SK-N-SH (cell line): Measurements from ENCODE around the gene RRAD. TPM values are rescaled to one million over a fixed set of nuclear protein-coding genes. Genes with fewer than 3 reads are reported as not detected.

Source experiments
- CTCF ChIA-PET: fragments of 300-600, 350-600 bp; formaldehyde crosslinking; extraction: SDS; loops from one replicate; lab custom pipeline; 2021; lab: Yijun Ruan, JAX
- POLR2A ChIA-PET: fragments of 350-600 bp; sonication (Branson Sonifier 250); formaldehyde crosslinking; extraction: SDS; loops from one replicate; lab custom pipeline; 2020; ENCODE audit warnings: antibody characterized with exemption, inconsistent platforms; lab: Yijun Ruan, JAX
- DNase-seq: peaks from one replicate; pipeline ENCODE4 v3.0.0; 2012
- H2AFZ ChIP-seq: fragments of 200-600 bp; sonication (generic); 2 replicates; pipeline ENCODE4 v1.8.1; 2016; ENCODE audit warnings: antibody characterized with exemption, mild to moderate bottlenecking, low read depth
- H3F3A ChIP-seq: fragments of 200-600 bp; sonication (generic); replicated peaks from 2 replicates; pipeline ENCODE3; 2016; ENCODE audit warnings: antibody characterized with exemption, mild to moderate bottlenecking; ENCODE audit not compliant: insufficient read depth
- H3K27ac ChIP-seq, 2 experiments: fragments of 200-500 bp in 1 of 2; fragments of 200-600 bp in 1 of 2; sonication (Bioruptor generic) in 1 of 2; sonication (generic), shearing (Covaris generic) in 1 of 2; 2 replicates each; pipeline versions ENCODE4 v1.5.1 to v1.6.1; 2014 to 2016; ENCODE audit warnings: low read depth in 2 of 2, inconsistent platforms in 1 of 2, low read length in 1 of 2, mild to moderate bottlenecking in 1 of 2, mixed read lengths in 1 of 2
- H3K27me3 ChIP-seq: fragments of 200-600 bp; sonication (generic), shearing (Covaris generic); 2 replicates; pipeline ENCODE4 v1.6.1; 2016; ENCODE audit warnings: mixed run types; ENCODE audit not compliant: insufficient read depth
- H3K36me3 ChIP-seq, 2 experiments: fragments of 200-500 bp in 1 of 2; fragments of 200-600 bp in 1 of 2; sonication (Bioruptor generic) in 1 of 2; sonication (generic) in 1 of 2; replicated peaks in 1 of 2; 2 replicates each; pipeline versions ENCODE3 to v1.5.1; 2014 to 2016; ENCODE audit warnings: low read length in 1 of 2, mild to moderate bottlenecking in 1 of 2; ENCODE audit not compliant: insufficient read depth in 2 of 2, control insufficient read depth in 1 of 2
- H3K4me1 ChIP-seq, 2 experiments: fragments of 200-500 bp in 1 of 2; fragments of 200-600 bp in 1 of 2; sonication (Bioruptor generic) in 1 of 2; sonication (generic), shearing (Covaris generic) in 1 of 2; 2 replicates each; pipeline versions ENCODE4 v1.5.1 to v1.6.1; 2014 to 2016; ENCODE audit warnings: low read depth in 1 of 2, low read length in 1 of 2, mixed run types in 1 of 2; ENCODE audit not compliant: insufficient read depth in 2 of 2, control insufficient read depth in 1 of 2
- H3K4me2 ChIP-seq: fragments of 200-600 bp; sonication (generic), shearing (Covaris generic); 2 replicates; pipeline ENCODE4 v1.6.1; 2017; ENCODE audit warnings: mixed run types
- H3K4me3 ChIP-seq, 2 experiments: fragments of 200-500 bp in 1 of 2; fragments of 200-600 bp in 1 of 2; sonication (Bioruptor generic) in 1 of 2; sonication (generic), shearing (Covaris generic) in 1 of 2; 2 replicates each; pipeline versions ENCODE4 v1.5.1 to v1.8.1; 2014 to 2016; ENCODE audit warnings: low read depth in 2 of 2, inconsistent platforms in 1 of 2, low read length in 1 of 2, mild to moderate bottlenecking in 1 of 2, mixed read lengths in 1 of 2, moderate library complexity in 1 of 2
- H3K79me2 ChIP-seq: fragments of 200-600 bp; sonication (generic); 2 replicates; pipeline ENCODE4 v1.8.1; 2017; ENCODE audit warnings: mild to moderate bottlenecking; ENCODE audit not compliant: insufficient read depth
- H3K9ac ChIP-seq: fragments of 200-600 bp; sonication (generic); 2 replicates; pipeline ENCODE4 v1.6.1; 2017; ENCODE audit warnings: mixed run types
- H3K9me2 ChIP-seq: fragments of 200-600 bp; sonication (generic); 2 replicates; pipeline ENCODE4 v1.6.1; 2017; ENCODE audit warnings: mixed run types
- H3K9me3 ChIP-seq: fragments of 200-600 bp; sonication (generic); 2 replicates; pipeline ENCODE4 v1.6.1; 2017; ENCODE audit warnings: mixed run types, mild to moderate bottlenecking, moderate library complexity
- H4K20me1 ChIP-seq: fragments of 200-600 bp; sonication (generic); 2 replicates; pipeline ENCODE4 v1.6.1; 2017; ENCODE audit warnings: mild to moderate bottlenecking, mixed run types; ENCODE audit not compliant: insufficient read depth
- CHD2 ChIP-seq: fragments of 150-350 bp; IDR thresholded peaks from 2 replicates; pipeline ENCODE4 v1.6.1; 2018; ENCODE audit warnings: low read length; ENCODE audit not compliant: partially characterized antibody
- ELF1 ChIP-seq: IDR thresholded peaks from 2 replicates; pipeline ENCODE4 v1.4.0; 2012
- EP300 ChIP-seq, 2 experiments: IDR thresholded peaks; 2 replicates each; pipeline versions ENCODE4 v1.4.0 to v1.6.1; 2012; ENCODE audit warnings: borderline replicate concordance in 1 of 2, low read depth in 1 of 2, low read length in 1 of 2
- EZH2phosphoT487 ChIP-seq: fragments of 200-600 bp; sonication (generic); IDR thresholded peaks from 2 replicates; pipeline ENCODE4 v1.6.1; 2017; ENCODE audit warnings: low read depth, mixed run types, mild to moderate bottlenecking, antibody characterized with exemption, moderate library complexity, borderline replicate concordance
- FOXJ3 ChIP-seq: sonication (generic); formaldehyde crosslinking; IDR thresholded peaks from 2 replicates; pipeline ENCODE4 v1.5.1; 2020; ENCODE audit warnings: mild to moderate bottlenecking, missing genetic modification reagents
- GABPA ChIP-seq: IDR thresholded peaks from 2 replicates; pipeline ENCODE4 v1.4.0; 2012; ENCODE audit warnings: low read depth, mild to moderate bottlenecking
- JUND ChIP-seq: IDR thresholded peaks from 2 replicates; pipeline ENCODE4 v1.4.0; 2012
- MXI1 ChIP-seq: IDR thresholded peaks from 2 replicates; pipeline ENCODE4 v1.6.1; 2012; ENCODE audit warnings: mild to moderate bottlenecking, low read depth, low read length, improper control_type of control experiment
- NFIC ChIP-seq: IDR thresholded peaks from 2 replicates; pipeline ENCODE4 v1.4.0; 2012; ENCODE audit warnings: borderline replicate concordance
- NRF1 ChIP-seq: IDR thresholded peaks from 2 replicates; pipeline ENCODE4 v1.6.1; 2012; ENCODE audit warnings: low read depth, mild to moderate bottlenecking, low read length
- POLR2AphosphoS5 ChIP-seq: IDR thresholded peaks from 2 replicates; pipeline ENCODE4 v1.6.1; 2012; ENCODE audit warnings: low read depth, low read length
- SMC3 ChIP-seq: IDR thresholded peaks from 2 replicates; pipeline ENCODE4 v1.6.1; 2012; ENCODE audit warnings: low read depth, low read length, improper control_type of control experiment
- TCF12 ChIP-seq: IDR thresholded peaks from 2 replicates; pipeline ENCODE4 v1.4.0; 2012
- TEAD4 ChIP-seq: IDR thresholded peaks from 2 replicates; pipeline ENCODE4 v1.4.0; 2012; ENCODE audit warnings: mild to moderate bottlenecking, borderline replicate concordance; ENCODE audit not compliant: insufficient read depth
- YY1 ChIP-seq: IDR thresholded peaks from 2 replicates; pipeline ENCODE4 v1.4.0; 2012; ENCODE audit warnings: low read depth, mild to moderate bottlenecking
- WGBS: methylation state at CpG from one replicate; pipeline ENCODE4 v1.1.6; 2017; ENCODE audit warnings: low lambda C conversion rate; 5-methylcytosine and 5-hydroxymethylcytosine counted together
- polyA plus RNA-seq, 3 experiments: library from polyadenylated mRNA; depleted of rRNA; stranded (reverse); fragments of >200 nt; gene quantifications; 2 replicates each; pipeline ENCODE4 v1.2.3, GENCODE V29; 2012
- TF ChIP-seq, protein P1 (sequence below): IDR thresholded peaks from 2 replicates; pipeline ENCODE4 v1.4.0; 2012; ENCODE audit warnings: low read depth, borderline replicate concordance
- TF ChIP-seq, protein P2 (sequence below): fragments of 150-350 bp; IDR thresholded peaks from 2 replicates; pipeline ENCODE4 v1.6.1; 2017; ENCODE audit warnings: antibody characterized with exemption, low read length, low read depth, borderline replicate concordance
- TF ChIP-seq, protein P3 (sequence below): IDR thresholded peaks from 2 replicates; pipeline ENCODE4; 2012
- TF ChIP-seq, protein P4 (sequence below): IDR thresholded peaks from 2 replicates; pipeline ENCODE4 v1.4.0; 2012; ENCODE audit warnings: low read depth, borderline replicate concordance
- TF ChIP-seq, protein P5 (sequence below): fragments of 200-600 bp; sonication (generic); IDR thresholded peaks from 2 replicates; pipeline ENCODE4 v1.6.1; 2017; ENCODE audit warnings: antibody characterized with exemption, mild to moderate bottlenecking, moderate library complexity

Gene RRAD
- polyA plus RNA-seq, 1 of the 3 experiments (the other 2 are of a cell fraction): 9.3 TPM

DNA sequence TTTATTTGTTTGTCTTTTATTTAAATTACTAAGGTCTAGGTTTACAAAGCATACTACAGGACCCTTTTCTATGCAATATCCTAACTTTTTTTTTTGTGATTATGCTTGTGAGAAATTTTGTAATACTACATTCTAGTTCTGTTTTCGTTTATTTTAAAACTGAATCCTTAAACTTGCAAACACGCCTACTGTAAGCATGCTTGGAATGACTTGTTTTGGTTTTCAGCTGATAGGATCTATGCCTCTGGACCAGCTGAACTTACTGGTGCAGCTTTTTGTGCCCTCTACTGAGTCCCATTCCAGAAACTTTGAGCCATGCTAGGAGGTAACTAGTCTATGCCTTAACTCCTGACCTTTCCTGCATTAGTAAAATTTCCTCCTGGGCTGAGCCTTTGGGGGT lies 39.0 kb downstream of the RRAD start:
- Histone ChIP-seq H4K20me1 (no peaks in the 10 kb centered on the region), H3F3A (peaks cover 3% of the 10 kb centered on the region), H3K4me1 (peaks cover 2 to 7% of the 10 kb centered on the region in 2 experiments; a peak in 1 of 4 replicates), H3K9me2 (no peaks in the 10 kb centered on the region), H3K36me3 (peaks cover 14 to 19% of the 10 kb centered on the region in 2 experiments), H3K9ac (no peak overlapping the region), H3K27ac (no peak overlapping the region), H3K4me3 (no peak overlapping the region), H3K9me3 (no peaks in the 10 kb centered on the region), H2AFZ (no peak overlapping the region), H3K4me2 (no peak overlapping the region), H3K79me2 (peaks cover 20% of the 10 kb centered on the region), H3K27me3 (no peaks in the 10 kb centered on the region)
- CTCF ChIA-PET: interaction anchor here (1.2 to 3.4 kb wide), 4 partner anchors 8 to 18 kb away, joined by 3 to 17 read pairs (median 6); no protein-coding TSS in a partner anchor
- TF ChIP-seq ELF1: no peak
- no peak for TF ChIP-seq EZH2phosphoT487
- no peak for TF ChIP-seq TCF12
- TF ChIP-seq, protein P1, sequence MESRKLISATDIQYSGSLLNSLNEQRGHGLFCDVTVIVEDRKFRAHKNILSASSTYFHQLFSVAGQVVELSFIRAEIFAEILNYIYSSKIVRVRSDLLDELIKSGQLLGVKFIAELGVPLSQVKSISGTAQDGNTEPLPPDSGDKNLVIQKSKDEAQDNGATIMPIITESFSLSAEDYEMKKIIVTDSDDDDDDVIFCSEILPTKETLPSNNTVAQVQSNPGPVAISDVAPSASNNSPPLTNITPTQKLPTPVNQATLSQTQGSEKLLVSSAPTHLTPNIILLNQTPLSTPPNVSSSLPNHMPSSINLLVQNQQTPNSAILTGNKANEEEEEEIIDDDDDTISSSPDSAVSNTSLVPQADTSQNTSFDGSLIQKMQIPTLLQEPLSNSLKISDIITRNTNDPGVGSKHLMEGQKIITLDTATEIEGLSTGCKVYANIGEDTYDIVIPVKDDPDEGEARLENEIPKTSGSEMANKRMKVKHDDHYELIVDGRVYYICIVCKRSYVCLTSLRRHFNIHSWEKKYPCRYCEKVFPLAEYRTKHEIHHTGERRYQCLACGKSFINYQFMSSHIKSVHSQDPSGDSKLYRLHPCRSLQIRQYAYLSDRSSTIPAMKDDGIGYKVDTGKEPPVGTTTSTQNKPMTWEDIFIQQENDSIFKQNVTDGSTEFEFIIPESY: no peak
- no peak for TF ChIP-seq MXI1
- TF ChIP-seq SMC3: no peak
- no peak for TF ChIP-seq FOXJ3
- TF ChIP-seq, protein P2, sequence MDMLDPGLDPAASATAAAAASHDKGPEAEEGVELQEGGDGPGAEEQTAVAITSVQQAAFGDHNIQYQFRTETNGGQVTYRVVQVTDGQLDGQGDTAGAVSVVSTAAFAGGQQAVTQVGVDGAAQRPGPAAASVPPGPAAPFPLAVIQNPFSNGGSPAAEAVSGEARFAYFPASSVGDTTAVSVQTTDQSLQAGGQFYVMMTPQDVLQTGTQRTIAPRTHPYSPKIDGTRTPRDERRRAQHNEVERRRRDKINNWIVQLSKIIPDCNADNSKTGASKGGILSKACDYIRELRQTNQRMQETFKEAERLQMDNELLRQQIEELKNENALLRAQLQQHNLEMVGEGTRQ: no peak
- TF ChIP-seq POLR2AphosphoS5: no peak
- no peak for TF ChIP-seq JUND
- no peak for TF ChIP-seq YY1
- no peak for TF ChIP-seq TEAD4
- TF ChIP-seq, protein P3, sequence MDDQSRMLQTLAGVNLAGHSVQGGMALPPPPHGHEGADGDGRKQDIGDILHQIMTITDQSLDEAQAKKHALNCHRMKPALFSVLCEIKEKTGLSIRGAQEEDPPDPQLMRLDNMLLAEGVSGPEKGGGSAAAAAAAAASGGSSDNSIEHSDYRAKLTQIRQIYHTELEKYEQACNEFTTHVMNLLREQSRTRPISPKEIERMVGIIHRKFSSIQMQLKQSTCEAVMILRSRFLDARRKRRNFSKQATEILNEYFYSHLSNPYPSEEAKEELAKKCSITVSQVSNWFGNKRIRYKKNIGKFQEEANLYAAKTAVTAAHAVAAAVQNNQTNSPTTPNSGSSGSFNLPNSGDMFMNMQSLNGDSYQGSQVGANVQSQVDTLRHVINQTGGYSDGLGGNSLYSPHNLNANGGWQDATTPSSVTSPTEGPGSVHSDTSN: no peak
- TF ChIP-seq EP300 (IDR thresholded peaks at IDR 0.05; ENCODE audit: borderline replicate concordance in 1 of 2, low read depth in 1 of 2, low read length in 1 of 2): no peak
- TF ChIP-seq, protein P4, sequence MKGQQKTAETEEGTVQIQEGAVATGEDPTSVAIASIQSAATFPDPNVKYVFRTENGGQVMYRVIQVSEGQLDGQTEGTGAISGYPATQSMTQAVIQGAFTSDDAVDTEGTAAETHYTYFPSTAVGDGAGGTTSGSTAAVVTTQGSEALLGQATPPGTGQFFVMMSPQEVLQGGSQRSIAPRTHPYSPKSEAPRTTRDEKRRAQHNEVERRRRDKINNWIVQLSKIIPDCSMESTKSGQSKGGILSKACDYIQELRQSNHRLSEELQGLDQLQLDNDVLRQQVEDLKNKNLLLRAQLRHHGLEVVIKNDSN: no peak
- TF ChIP-seq CHD2: no peak
- TF ChIP-seq NRF1: no peak
- TF ChIP-seq, protein P5, sequence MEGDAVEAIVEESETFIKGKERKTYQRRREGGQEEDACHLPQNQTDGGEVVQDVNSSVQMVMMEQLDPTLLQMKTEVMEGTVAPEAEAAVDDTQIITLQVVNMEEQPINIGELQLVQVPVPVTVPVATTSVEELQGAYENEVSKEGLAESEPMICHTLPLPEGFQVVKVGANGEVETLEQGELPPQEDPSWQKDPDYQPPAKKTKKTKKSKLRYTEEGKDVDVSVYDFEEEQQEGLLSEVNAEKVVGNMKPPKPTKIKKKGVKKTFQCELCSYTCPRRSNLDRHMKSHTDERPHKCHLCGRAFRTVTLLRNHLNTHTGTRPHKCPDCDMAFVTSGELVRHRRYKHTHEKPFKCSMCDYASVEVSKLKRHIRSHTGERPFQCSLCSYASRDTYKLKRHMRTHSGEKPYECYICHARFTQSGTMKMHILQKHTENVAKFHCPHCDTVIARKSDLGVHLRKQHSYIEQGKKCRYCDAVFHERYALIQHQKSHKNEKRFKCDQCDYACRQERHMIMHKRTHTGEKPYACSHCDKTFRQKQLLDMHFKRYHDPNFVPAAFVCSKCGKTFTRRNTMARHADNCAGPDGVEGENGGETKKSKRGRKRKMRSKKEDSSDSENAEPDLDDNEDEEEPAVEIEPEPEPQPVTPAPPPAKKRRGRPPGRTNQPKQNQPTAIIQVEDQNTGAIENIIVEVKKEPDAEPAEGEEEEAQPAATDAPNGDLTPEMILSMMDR: no peak
- TF ChIP-seq NFIC: no peak
- no peak for TF ChIP-seq GABPA
- POLR2A ChIA-PET: no interaction called here
- no peak for DNase-seq
- WGBS: 73% methylated on average over 2 of the region's 2 CpGs
